Lower lobe of right lung (tissue), 2 donors: ENCODE measurements around the gene CTSW. TPM values are rescaled to one million over a fixed set of nuclear protein-coding genes. Genes with fewer than 3 reads are reported as not detected.

Source experiments
- ATAC-seq, 2 donors: fragments of 200-7000 bp; cut with Tn5 transposase; one replicate each; pipeline ENCODE4 v1.9.1; 2020 to 2022; ENCODE audit warnings: mild to moderate bottlenecking in 2 of 2, moderate library complexity in 2 of 2
- DNase-seq: peaks from one replicate; pipeline ENCODE4 v3.0.0-alpha.2; 2020
- H3K27ac ChIP-seq: fragments of 200-600 bp; one replicate; pipeline ENCODE4 v1.8.0; 2022
- H3K27me3 ChIP-seq: fragments of 200-600 bp; one replicate; pipeline ENCODE4 v1.8.0; 2022; ENCODE audit warnings: low read depth
- H3K36me3 ChIP-seq: fragments of 200-600 bp; one replicate; pipeline ENCODE4 v1.8.0; 2022; ENCODE audit warnings: mild to moderate bottlenecking
- H3K4me1 ChIP-seq: fragments of 200-600 bp; one replicate; pipeline ENCODE4 v1.8.0; 2022
- H3K4me3 ChIP-seq: fragments of 200-600 bp; one replicate; pipeline ENCODE4 v1.8.0; 2022; ENCODE audit warnings: mild to moderate bottlenecking
- H3K9me3 ChIP-seq: fragments of 200-600 bp; one replicate; pipeline ENCODE4 v1.8.0; 2022
- intact Hi-C: fragments of 100-400 bp; cut with DNase I; formaldehyde crosslinking; loops from one replicate; pipeline ENCODE4 v1.11.0; 2022
- total RNA-seq: library from RNA; stranded (reverse); fragmentation: NEBNext Ultra II Directional; extraction: Animal tissue kit (Norgen Biotek cat#: 25700); gene quantifications from one replicate; pipeline ENCODE4 v1.2.1, GENCODE V29; 2021
- TF ChIP-seq, protein P1 (sequence below): fragments of 200-600 bp; IDR thresholded peaks from one replicate; pipeline ENCODE4 v1.8.0; 2022; ENCODE audit warnings: antibody characterized with exemption, mild to moderate bottlenecking
- donor health status: DM: no; HTN: yes; CAD: no; lungs with severe emphysema.

The CTSW gene
- total RNA-seq, 1 donor from 2014 or later = 20.6 TPM

DNA sequence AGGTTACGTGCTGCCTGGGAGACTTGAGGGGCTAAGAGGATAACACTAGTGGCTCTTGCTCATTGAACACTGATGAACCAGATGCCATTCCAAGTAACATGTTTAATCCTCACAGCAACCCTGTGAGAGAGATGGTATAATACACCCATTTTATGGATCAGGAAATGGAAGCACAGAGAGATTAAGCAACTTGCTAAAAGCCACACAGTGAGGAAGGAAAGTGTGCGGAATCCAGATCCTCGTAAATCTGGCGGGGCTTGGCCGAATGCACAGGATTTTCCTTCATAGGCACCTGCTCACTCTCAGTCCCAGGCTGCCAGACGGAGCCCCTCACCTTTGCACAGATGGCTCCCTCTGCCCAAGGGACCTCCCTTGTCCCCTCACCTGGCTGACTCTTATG is 28.2 kb downstream of the CTSW start:
- Histone ChIP-seq H3K9me3 (no peaks in the 10 kb centered on the region), H3K4me3 (no peak overlapping the region), H3K27ac (no peak overlapping the region), H3K4me1 (peaks cover 13% of the 10 kb centered on the region), H3K27me3 (peaks cover 4% of the 10 kb centered on the region), H3K36me3 (no peaks in the 10 kb centered on the region)
- ATAC-seq = no peak
- no peak for DNase-seq
- TF ChIP-seq, protein P1, sequence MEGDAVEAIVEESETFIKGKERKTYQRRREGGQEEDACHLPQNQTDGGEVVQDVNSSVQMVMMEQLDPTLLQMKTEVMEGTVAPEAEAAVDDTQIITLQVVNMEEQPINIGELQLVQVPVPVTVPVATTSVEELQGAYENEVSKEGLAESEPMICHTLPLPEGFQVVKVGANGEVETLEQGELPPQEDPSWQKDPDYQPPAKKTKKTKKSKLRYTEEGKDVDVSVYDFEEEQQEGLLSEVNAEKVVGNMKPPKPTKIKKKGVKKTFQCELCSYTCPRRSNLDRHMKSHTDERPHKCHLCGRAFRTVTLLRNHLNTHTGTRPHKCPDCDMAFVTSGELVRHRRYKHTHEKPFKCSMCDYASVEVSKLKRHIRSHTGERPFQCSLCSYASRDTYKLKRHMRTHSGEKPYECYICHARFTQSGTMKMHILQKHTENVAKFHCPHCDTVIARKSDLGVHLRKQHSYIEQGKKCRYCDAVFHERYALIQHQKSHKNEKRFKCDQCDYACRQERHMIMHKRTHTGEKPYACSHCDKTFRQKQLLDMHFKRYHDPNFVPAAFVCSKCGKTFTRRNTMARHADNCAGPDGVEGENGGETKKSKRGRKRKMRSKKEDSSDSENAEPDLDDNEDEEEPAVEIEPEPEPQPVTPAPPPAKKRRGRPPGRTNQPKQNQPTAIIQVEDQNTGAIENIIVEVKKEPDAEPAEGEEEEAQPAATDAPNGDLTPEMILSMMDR = no peak
- intact Hi-C loops = no loop called here

DNA sequence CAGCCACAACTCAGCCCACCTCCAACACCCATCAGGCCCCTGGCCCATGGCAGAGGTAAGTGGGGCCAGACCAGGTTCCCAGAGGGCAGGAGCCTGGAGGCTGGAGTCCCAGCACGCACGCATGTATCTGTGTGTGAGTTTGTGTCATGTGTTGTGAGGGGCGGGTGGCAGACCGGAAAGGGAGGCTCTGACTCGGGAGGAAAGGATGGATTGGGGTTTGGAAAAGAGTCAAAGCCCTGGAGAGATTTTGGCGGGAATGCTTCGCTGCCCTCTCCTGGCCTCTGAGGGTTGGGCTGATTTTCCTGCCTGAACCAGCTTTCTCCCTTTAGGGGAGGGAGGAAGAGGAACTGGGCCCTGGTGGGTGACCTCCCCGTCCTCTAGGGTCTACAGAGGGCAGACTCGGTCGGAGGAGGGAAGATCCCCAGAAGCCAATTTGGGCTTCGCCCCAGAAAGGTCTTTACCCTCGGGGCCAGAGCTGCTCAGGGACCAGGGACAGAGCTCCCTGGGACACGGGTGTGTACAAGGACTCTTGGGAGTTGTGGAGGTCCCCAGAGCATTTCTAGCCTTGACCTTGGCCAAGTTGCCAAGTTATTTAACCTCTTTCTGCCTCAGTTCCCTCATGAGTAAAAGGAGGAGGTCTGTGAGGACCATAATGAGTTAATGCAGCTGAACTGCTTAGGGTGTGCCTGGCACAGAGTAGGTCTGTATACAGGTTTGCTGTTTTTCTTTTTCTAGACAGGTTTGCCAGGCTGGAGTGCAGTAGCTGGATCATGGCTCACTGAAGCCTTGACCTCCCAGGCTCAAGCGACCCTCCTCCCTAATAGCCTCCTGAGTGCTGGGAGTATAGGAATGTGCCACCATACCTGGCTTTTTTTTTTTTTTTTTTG is 32.3 kb downstream of the CTSW start:
- Histone ChIP-seq H3K36me3 (no peaks in the 10 kb centered on the region), H3K27me3 (peaks cover 4% of the 10 kb centered on the region), H3K4me1 (peaks cover 38% of the 10 kb centered on the region), H3K9me3 (no peaks in the 10 kb centered on the region), H3K4me3 (peak overlapping the region; percentile 8), H3K27ac (peak overlapping the region; percentile 46)
- DNase-seq (no peak), ATAC-seq (peak; percentile 23 to 25)
- TF ChIP-seq, protein P1 = peak; percentile 42
- intact Hi-C loops = no loop called here

- Histone ChIP-seq H3K27ac (no peak overlapping the region), H3K27me3 (no peaks in the 10 kb centered on the region), H3K4me3 (no peak overlapping the region), H3K9me3 (no peaks in the 10 kb centered on the region), H3K4me1 (peaks cover 47% of the 10 kb centered on the region), H3K36me3 (no peaks in the 10 kb centered on the region)
- intact Hi-C loops = no loop called here
- no peak for DNase-seq
- ATAC-seq = no peak
- TF ChIP-seq, protein P1 = no peak
Observed at GRCh38 chr11:65912845-65913244, 33.2 kb downstream of the CTSW start.

DNA sequence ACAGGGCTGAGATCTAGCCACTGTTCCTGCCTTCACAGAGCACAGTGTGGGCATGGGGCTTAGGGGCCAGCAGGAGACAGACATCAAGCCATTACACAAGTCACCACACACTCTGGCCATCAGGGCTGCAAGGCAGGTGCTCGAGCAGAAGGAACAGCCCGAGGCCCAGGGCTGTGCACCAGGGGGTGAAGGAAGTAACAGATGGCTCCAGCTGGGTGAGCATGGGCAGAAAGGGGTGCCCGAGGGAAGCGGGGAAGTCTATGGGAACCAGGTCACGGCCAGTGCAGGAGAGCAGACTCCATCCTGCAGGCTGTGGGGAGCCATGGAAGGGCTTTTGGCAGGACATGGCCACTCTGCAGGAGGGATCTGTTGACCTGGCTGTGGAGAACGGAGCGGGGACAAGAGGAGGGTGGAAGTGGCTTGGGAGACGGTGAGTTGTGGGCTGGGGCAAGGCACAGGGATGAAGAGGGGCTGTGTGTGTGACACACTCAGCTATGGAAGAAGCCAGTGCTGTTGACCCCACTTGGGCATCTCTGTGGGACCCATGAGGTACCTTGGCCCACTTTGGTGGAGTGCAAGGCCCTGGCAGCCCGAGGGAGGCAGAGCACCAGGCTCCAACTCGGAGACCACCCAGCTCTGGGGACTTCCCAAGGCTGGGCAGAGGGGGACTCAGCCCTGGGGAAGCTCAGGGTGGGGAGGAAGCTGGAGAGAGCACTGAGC is 35.6 kb downstream of the CTSW start:
- ATAC-seq = no peak
- no peak overlapping the region for H3K4me3 ChIP-seq
- H3K4me1 ChIP-seq = peaks cover 54% of the 10 kb centered on the region
- TF ChIP-seq, protein P1 = no peak
- H3K27me3 ChIP-seq = no peaks in the 10 kb centered on the region
- intact Hi-C loops = no loop called here
- no peaks in the 10 kb centered on the region for H3K9me3 ChIP-seq
- H3K36me3 ChIP-seq = no peaks in the 10 kb centered on the region
- DNase-seq = no peak
- H3K27ac ChIP-seq = peak overlapping the region; percentile 67

- intact Hi-C loops = no loop called here
- H3K9me3 ChIP-seq = no peaks in the 10 kb centered on the region
- H3K4me3 ChIP-seq = no peak overlapping the region
- peaks cover 4% of the 10 kb centered on the region for H3K36me3 ChIP-seq
- H3K27me3 ChIP-seq = no peaks in the 10 kb centered on the region
- H3K27ac ChIP-seq = peak overlapping the region; percentile 67
- DNase-seq (peak; percentile 69), ATAC-seq (peak; percentile 2 to 28)
- TF ChIP-seq, protein P1 = no peak
- H3K4me1 ChIP-seq = peaks cover 60% of the 10 kb centered on the region
Observed at GRCh38 chr11:65915821-65916251, 36.2 kb downstream of the CTSW start.
